GM18907 (cell line): ENCODE results near the gene CLDN3.
"Not testable (repeated sequence)": the region's sequence is repeated elsewhere in the genome, so short reads cannot be mapped to it uniquely, and the experiment has no call there.

ENCODE experiments used
- ATAC-seq: cut with Tn5 transposase; IDR thresholded peaks from one replicate; pipeline ENCODE4 v1.9.1; 2021; ENCODE audit warnings: mild to moderate bottlenecking, moderate library complexity; ENCODE audit not compliant: unreplicated experiment

CLDN3 gene

GRCh38 chr7:73738220-73738611, 31.9 kb downstream of the CLDN3 start:
- ATAC-seq: peak; percentile 22

- no peak for ATAC-seq
Measured at GRCh38 chr7:73737491-73738219, 32.4 kb downstream of the CLDN3 start.

GRCh38 chr7:73736885-73737284, 33.2 kb downstream of the CLDN3 start:
- ATAC-seq: no peak

GRCh38 chr7:73735528-73735905, 34.6 kb downstream of the CLDN3 start:
- no peak for ATAC-seq

- ATAC-seq: peak; percentile 41
Measured at GRCh38 chr7:73734619-73735527, 35.2 kb downstream of the CLDN3 start.

- no peak for ATAC-seq
Measured at GRCh38 chr7:73732397-73732796, 37.7 kb downstream of the CLDN3 start.

GRCh38 chr7:73730485-73730884, 39.6 kb downstream of the CLDN3 start:
- no peak for ATAC-seq

GRCh38 chr7:73728551-73728950, 41.5 kb downstream of the CLDN3 start:
- ATAC-seq: no peak

- no peak for ATAC-seq
Measured at GRCh38 chr7:73727952-73728351, 42.1 kb downstream of the CLDN3 start.

- ATAC-seq: peak; percentile 24
Measured at GRCh38 chr7:73726083-73726466, 44.0 kb downstream of the CLDN3 start.

- ATAC-seq: no peak
Measured at GRCh38 chr7:73723813-73724212, 46.3 kb downstream of the CLDN3 start.

- ATAC-seq: no peak
Measured at GRCh38 chr7:73722785-73723184, 47.3 kb downstream of the CLDN3 start.

GRCh38 chr7:73722182-73722581, 47.9 kb downstream of the CLDN3 start:
- not testable (repeated sequence) for ATAC-seq

- no peak for ATAC-seq
Measured at GRCh38 chr7:73721377-73721817, 48.7 kb downstream of the CLDN3 start.

GRCh38 chr7:73720443-73720842, 49.6 kb downstream of the CLDN3 start:
- ATAC-seq: not testable (repeated sequence)

GRCh38 chr7:73719806-73720169, 50.3 kb downstream of the CLDN3 start:
- ATAC-seq: no peak
